NCI-H446 (cell line): ENCODE results near the gene KRT23.

Experiments used
- DNase-seq, 2 experiments: peaks; one replicate each; lab custom pipeline; 2025; lab: John Stamatoyannopoulos, UW

Gene KRT23

DNA sequence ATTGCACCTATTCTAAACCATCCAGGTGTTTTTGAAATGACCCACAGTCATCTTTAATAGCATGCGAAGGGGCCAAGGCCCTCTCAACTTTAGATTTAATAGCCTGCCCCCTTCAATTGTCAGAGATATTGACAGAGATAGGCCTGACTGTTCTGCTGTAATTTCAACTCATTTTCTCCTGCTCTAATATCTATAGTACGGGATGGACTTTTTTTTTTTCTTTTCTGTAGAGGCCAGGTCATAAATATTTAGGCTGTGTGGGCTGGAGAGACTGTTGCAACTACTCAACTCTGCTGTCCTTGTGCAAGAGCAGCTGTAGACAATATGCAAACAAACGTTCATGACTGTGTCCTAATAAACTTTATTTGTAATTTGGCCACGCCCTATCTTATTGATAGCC, 27.7 kb downstream of the KRT23 start:
- DNase-seq, result no peak

DNA sequence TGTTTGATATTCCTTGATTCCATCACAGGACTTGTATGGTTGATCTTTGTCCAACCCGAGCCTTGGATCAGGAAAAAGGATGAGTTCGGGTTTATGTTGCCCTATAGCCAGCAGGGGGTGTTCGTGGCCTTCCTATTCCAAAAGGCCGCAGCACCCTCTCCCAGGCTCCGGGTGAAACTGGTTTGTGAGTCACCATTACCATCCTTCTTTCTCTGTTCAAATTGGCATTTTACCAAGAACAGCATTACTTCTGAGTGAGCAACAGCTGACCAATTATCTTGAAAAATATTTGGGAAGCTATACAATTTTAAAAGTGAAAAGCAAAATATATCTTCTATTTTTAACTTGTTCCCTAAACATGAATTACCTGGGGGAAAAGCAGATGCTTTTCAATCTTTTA, 28.1 kb downstream of the KRT23 start:
- peak; percentile 40 to 82 for DNase-seq

DNA sequence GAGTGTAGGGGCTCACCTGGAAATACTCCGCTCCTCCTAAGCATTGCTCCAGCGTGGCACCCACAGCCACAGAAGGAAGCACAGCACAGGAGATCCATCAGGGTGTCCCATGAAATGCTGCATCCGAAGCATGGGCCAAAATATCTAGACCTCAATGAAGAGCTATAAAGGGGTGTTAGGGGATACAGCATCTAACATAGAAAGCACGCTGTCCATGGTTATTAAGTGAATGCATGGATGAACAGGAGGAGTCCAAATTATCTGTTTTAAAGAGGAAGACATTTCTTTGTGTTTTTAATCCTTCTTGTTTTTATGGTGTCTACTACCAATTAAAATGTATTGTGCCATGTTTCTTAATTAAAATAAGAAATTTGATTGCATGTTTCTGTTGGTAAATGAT, 30.8 kb downstream of the KRT23 start:
- no peak for DNase-seq

DNA sequence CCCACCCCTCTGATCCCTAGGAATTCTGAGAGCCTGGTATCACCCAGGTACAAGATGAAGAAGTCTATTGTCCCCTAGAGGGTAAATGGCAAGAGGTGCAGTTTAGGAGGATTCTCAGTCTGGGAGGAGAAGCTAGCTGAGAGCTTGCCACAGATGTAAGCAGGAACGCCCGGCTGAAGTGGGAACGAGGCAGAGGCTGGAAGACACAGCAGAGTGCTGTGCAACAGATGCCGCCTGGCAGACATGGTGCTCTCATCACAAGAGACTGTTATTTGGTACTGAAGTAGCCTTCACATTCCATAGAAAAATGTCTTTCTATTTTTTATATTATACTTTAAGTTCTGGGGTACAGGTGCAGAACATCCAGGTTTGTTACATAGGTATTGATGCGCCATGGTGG, 32.1 kb downstream of the KRT23 start:
- DNase-seq, result no peak

DNA sequence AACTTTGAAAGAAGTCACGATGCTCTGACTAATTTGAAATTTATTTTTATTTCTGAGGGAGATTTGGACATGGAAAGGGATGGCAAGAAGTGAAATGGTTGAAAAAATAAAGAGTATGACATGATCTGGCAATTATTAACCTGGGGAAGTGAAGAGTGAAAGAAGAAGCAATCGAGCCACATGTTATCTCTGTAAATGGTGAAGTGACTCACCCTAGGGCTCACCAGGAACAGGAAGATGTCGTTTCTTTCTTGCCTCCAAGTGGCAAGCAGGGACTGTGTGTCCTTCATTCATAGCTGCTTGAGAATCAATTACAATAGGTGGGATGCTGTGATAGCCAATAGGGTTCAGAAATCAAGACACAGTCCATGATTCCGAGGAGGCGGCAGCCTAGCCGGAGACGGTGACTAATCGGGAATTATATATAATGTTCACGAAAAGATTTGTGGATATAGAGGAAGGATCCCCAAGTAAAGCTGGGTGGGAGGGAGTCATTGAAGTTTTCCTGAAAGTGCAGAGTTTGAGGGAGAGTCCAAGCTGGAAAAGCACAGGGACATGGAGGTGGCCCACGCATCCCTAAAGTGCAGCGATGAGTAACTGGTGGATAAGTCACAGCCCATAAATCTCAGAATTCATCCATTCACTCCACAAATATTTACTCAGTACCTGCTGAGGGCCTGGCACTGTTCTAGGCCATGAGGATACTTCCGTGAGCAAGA, 34.2 kb downstream of the KRT23 start:
- DNase-seq, result no peak

DNA sequence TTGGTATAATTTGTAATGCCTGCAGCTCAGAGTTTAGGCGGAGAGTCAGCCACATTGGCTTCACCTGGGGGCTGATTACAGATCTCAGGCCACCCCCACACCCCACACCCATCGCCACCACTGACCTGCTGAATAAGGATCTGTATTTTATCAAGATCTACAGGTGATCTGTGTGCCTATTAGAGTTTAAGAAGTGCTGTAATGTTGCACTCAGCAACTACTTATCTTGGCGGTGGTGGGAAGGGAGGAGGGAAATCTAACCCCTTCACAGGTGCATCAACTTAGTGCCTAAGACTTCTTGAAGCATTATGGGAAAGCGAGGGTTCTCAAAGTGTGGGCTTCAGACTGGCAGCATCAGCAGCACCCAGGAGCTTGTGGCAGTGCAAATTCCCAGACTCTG, 34.9 kb downstream of the KRT23 start:
- DNase-seq, result no peak

DNA sequence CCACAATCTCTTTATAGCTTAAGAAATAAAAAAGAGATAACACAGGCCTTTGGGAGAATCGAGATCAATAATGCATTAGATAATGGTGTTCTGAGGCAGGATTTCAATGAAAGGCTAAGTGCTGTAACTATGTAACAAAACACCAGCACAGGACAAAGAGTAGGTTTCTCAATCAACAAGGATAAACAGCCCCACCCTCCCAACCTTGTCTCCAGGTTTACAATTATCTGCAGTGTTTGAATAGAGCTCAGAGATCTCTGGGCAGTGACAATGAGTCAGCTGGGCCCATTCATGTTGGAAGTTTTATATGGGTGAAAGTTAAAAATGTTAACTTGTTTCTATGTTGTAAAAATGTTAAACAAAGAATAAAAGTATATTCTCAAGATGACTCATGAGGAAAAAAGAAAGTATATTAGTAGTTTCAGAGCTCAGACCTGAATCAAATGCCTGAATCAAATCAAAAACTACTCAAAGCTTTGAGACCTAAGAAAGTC, 35.4 kb downstream of the KRT23 start:
- no peak for DNase-seq

DNA sequence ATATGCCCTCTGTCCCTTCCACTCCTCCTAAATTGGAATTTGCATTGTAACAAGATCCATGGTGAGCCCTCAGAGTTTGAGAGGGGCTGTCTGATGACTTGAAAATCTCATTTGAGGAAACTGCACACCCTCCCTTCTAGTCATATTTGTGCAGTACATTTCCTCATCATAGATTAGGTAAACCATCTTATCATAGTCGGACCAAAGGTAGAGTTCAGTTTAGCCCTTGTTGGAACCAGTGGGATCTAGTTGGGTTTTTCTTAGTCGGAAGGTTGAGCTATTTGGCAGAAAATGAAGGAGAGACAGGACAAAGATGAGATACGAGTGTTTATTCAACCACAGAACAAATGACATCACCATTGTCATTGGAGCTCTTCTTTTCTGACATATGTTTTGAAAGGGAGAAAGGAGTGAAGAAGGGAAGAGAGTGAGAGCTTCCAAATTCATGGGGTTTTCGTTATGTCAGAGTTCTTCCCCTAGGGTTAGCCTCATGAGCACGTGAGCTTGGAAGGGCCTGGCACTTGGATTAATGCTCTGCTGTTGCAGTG, 36.6 kb downstream of the KRT23 start:
- DNase-seq, result no peak

DNA sequence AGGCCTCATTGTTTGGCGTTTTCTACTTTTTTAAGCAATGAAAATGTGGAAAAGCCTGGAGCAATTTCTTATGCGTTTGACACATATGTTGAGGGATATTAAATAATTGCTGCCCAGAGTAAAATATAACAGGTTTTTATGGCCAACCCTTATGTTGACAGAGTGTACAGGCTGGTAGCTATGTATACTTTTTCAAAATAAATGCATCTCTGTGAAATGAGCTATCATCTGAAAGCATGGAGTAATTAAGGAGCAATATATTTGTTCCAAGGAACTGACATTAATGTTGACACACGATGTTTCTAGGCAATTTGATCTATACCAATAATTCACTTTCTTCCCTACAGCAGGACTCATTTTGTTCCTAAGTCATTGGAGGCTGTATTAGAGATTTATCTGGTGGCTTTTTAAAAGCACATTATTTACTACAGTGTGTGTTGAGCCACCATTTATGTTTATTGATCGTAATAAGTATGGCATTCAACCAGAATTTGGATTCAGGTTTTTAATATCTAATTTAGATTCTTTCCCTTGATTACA, 40.5 kb downstream of the KRT23 start:
- DNase-seq, result no peak

DNA sequence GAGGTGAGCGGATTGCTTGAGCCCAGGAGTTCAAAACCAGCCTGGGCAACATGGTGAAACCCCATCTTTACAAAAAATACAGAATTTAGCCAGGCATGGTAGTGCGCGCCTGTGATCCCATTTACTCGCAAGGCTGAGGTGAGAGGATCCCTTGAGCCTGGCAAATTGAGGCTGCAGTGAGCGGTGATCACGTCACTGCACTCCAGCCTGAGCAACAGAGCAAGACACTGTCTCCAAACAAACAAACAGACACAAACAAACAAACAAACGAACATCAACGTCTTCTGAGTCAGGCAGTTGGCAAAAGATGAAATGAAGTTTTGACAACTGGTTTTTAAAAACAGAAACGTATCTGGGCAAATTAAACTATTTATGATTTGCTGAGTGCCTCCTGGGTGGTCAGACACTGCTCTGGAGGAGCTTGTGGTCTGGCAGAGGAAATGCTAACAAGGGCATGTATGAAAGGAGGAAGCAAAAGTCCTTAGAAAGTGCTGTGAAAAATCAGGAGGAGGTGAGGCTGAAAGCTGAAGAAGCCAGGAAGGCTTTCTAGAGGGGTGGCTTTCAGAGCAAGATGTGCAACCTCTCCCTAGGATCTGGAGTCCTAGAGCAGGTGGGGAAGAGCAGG, 42.2 kb downstream of the KRT23 start:
- DNase-seq, result no peak

DNA sequence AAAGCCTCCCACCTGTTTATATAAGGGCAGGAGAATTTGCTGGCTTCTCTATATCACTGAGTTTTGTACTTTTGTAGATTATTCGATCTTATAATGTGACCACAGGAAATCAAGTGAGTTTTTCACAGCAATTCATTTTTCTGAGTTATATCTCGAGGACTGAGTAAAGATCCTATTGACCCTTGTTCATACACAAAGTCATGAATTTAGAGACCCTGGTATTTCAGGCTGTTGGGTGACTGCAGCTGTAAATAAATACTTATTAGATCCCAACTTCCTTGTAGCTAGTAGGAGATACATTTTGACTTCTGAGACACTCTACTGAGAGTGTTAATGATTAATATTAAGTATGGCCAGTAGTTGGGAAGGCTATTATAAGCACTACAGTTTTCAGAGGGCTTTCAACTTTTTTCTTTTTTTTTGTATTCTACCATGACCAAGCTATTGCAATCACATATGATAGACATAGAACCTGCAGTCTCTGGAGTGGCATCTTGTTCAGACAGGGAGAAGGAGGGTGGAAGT, 49.2 kb downstream of the KRT23 start:
- DNase-seq, result no peak

DNA sequence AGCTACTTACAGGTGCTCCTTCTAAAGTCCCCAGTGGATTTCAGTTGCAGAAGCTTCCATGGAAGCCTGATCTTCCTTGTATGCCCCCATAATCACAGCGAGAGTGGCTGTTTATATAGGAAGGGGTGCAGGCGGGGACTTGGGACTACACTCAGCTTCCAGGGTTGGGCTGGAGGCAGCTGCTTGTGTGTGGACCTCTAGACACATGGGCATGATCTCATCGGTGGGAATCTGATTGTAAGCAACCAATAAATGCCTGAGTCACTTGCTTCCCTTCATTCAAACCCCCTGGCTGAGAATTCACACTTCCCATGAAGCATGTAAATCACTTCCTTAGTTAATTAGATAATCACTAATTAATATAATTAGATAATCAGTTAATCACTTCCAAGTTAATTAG, 51.4 kb downstream of the KRT23 start:
- no peak for DNase-seq

DNA sequence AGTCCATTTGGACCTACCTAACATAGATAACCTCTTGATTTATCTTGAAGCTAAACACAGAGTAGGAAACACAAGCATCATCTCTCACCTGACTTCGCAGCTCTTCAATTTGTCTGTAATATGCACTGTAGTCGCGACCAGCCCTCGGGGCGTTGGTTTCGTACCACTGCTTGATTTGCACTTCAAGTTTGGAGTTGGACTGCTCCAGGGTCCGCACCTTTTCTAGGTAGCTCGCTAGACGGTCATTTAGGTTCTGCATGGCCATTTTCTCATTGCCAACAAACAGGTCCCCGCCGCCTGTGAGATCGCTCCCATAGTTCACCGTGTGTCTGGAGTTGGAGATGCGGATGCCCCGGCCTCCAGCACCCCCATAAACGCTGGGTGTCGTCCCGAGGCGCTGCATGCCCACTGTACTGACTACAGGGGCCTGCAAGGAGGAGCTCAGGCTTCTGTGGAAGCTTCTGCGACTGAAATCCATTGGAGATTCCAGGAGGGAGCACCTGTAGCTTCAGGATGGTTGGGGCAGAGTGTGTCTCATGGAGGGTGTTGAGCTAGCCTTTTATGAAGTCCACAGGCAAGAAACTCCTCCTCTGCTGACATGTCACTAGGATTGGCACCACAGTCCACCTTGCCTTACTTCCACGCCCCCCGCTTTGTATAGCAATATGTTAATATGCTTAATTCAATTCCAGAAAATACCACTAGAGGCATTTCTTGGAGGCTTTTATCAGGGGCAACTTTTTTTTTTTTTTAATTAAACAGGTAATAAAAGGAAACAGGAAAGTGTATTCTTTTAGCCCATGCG, 52.5 kb downstream of the KRT23 start, which contains the start of gene KRT20:
Gene KRT20 (minus strand): TSS at position 535 of the 805 bp plus-strand sequence. CDS start 57 bp downstream, at position 478.
- DNase-seq, result no peak

DNA sequence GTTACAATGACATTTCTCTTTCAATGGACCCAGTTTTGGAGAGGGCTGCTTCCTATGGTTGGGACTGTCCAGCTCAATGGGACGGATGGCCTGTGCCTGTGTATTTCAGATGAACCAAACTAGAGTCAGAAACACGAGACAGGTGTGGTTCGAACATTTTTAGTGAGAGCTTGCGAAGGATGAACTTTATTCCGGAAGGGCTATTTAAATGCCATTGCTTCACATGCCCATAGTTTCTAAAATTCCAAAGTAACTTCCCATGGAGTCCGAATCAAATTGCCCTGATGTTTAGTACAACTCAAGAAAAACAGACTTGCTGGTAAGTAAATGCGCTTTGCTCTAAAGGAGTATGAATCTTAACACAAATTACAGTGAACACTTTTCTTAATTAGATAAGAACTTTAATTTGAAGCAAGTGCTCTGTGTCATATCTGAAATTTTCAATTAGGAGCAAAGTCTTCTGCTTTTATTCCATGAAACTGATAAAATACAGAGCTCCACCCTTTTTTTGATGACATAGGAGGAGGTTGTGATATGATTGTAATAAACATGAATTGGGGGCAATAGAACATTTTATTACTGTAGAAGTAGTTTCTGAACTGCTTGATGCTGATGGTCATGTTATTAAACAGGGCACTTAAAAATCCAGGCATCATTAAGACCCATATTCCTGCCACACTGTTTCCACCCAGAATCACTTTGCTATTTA, 53.7 kb downstream of the KRT23 start:
- DNase-seq, result no peak

DNA sequence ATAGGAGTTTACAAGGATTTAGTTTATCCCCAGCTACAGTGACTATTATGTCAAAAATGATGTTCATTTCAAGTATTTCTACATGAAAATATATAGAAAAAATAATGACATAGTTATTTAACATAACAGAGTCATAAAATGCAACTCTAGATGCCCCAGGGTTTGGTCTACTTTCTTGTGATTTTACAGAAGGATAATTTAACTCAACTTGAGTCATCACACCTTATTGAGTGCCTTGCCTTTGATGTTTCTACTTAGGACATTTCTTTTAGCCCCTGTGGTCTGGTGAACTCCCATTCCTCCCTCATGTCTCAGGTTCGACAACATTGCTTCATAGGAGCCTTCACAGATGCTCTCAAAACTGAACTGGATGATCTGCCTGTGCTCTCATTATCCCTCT, 54.4 kb downstream of the KRT23 start:
- no peak for DNase-seq

DNA sequence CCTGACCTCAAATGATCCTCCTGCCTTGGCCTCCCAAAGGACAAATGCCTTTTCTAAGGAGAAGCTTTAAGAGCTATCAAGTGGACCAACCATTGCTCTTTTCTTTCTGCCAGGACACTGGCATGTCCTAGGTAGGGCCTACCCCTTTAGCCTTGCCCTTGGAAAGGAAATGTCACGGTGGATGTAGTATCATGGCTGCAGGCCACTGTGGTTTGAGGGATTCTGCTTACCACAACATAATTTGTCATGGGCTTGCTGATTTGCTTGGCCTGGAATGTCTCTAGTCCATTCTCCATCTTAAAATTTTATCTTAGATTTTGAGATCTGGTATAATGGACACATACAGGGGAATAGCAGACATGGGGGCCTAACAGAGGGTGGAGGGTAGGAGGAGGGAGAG, 58.4 kb downstream of the KRT23 start:
- no peak for DNase-seq

DNA sequence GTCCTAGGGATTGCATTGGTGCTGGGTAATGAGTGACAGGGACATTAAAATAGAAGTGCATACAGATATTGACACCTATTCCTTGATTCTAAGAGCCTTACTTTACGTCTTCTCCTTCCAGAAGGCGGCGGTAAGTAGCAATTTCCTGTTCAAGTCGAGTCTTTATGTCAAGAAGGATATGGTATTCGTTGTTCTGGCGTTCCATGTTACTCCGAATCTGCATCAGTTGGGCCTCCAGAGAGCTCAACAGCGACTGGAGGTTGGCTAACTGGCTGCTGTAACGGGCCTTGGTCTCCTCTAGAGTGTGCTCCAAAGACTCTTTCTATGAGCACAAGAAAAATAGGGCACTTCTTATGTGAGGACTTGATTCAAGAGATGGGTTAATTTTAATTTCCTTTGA, 59.4 kb downstream of the KRT23 start:
- no peak for DNase-seq

DNA sequence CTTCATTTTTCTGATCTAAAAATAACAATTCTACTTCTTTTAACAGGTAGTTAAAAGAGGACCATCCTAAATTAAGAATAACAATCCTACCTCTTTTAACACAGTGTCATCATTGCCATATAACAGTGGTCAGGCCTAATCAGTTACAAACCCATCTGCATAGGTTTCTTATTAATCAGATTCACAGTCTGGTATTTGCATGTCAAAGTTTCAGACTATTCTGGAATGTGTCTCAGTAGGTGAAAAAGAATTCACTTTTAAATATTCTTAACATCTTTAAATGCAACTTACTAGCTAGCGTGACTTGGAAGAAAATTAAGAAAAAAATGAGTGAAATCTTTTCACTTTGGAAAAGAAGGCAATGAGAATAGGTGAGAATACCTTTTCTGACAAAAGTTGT, 63.6 kb downstream of the KRT23 start:
- DNase-seq, result no peak

DNA sequence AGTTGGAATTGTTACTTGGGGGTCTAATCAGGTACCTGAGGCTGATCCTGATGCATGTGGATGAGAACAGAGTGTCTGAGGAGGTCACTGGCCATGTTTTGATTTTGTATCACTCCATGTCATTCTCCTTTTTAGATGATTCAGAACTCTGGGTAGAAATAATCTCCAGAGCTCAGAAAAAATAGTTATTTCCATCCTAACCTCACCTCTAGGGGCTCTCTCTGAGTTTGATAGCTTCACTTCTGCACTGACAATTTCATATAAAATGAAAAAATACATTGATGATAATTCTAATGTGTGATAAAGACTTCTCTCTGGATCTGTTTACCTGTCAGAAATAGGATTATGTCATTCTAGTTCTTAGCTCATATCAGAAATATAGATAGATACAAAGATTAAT, 64.2 kb downstream of the KRT23 start:
- DNase-seq, result no peak
